Keratinocyte (primary cell): ENCODE measurements around the gene UMODL1. TPM values are rescaled to one million over a fixed set of nuclear protein-coding genes. Genes with fewer than 3 reads are reported as not detected.

ENCODE experiments used
- DNase-seq: peaks from one replicate; pipeline ENCODE4 v3.0.0-alpha.2; 2011; ENCODE audit warnings: low read depth, missing footprints, low spot score
- FAIRE-seq: peaks from 2 replicates; lab custom pipeline; 2011; peaks lifted over from hg19 to GRCh38; lab: Jason Lieb, UNC
- H2AFZ ChIP-seq: 2 replicates; pipeline ENCODE4 v1.6.0; 2012; ENCODE audit warnings: low read length, control low read depth, inconsistent platforms; ENCODE audit not compliant: control insufficient read depth
- H3K27ac ChIP-seq: 2 replicates; pipeline ENCODE4 v1.5.1; 2011; ENCODE audit warnings: low read length; ENCODE audit not compliant: control insufficient read depth, insufficient read depth
- H3K27me3 ChIP-seq: 3 replicates; pipeline ENCODE4 v1.6.0; 2011; ENCODE audit warnings: low read length; ENCODE audit not compliant: control insufficient read depth, insufficient read depth; ENCODE audit errors: extremely low read depth
- H3K36me3 ChIP-seq, 2 experiments: 2 replicates in 1 of 2; 3 replicates in 1 of 2; pipeline ENCODE4 v1.5.1; 2011; ENCODE audit warnings: low read length in 2 of 2, mild to moderate bottlenecking in 1 of 2; ENCODE audit not compliant: control insufficient read depth in 2 of 2, insufficient read depth in 2 of 2; ENCODE audit errors: extremely low read depth in 1 of 2
- H3K4me1 ChIP-seq: 3 replicates; pipeline ENCODE4 v1.5.1; 2011; ENCODE audit warnings: low read length; ENCODE audit not compliant: control insufficient read depth, insufficient read depth; ENCODE audit errors: extremely low read depth
- H3K4me2 ChIP-seq: 3 replicates; pipeline ENCODE4 v1.6.0; 2011; ENCODE audit warnings: low read depth, low read length; ENCODE audit not compliant: control insufficient read depth, insufficient read depth; ENCODE audit errors: extremely low read depth
- H3K4me3 ChIP-seq, 3 experiments: fragments of 200-600 bp in 1 of 3; sonication (generic) in 1 of 3; 2 replicates in 2 of 3; 3 replicates in 1 of 3; pipeline ENCODE4 v1.5.1; 2011 to 2016; ENCODE audit warnings: low read length in 3 of 3, mild to moderate bottlenecking in 3 of 3, control low read depth in 2 of 3, inconsistent platforms in 1 of 3, low read depth in 1 of 3, mixed read lengths in 1 of 3, mixed run types in 1 of 3, moderate library complexity in 1 of 3; ENCODE audit not compliant: control insufficient read depth in 2 of 3, insufficient read depth in 2 of 3; ENCODE audit errors: extremely low read depth in 1 of 3
- H3K79me2 ChIP-seq: 2 replicates; pipeline ENCODE4 v1.6.0; 2012; ENCODE audit warnings: low read length; ENCODE audit not compliant: control insufficient read depth, insufficient read depth
- H3K9ac ChIP-seq: 3 replicates; pipeline ENCODE4 v1.6.0; 2011; ENCODE audit warnings: low read length; ENCODE audit not compliant: control insufficient read depth, insufficient read depth; ENCODE audit errors: extremely low read depth
- H3K9me1 ChIP-seq: 3 replicates; pipeline ENCODE4 v1.6.0; 2011; ENCODE audit warnings: low read length; ENCODE audit not compliant: control insufficient read depth, insufficient read depth; ENCODE audit errors: extremely low read depth
- H3K9me3 ChIP-seq: 2 replicates; pipeline ENCODE4 v1.5.1; 2012; ENCODE audit warnings: low read depth, low read length; ENCODE audit not compliant: control insufficient read depth
- H4K20me1 ChIP-seq: 3 replicates; pipeline ENCODE4 v1.6.0; 2011; ENCODE audit warnings: low read length; ENCODE audit not compliant: control insufficient read depth, insufficient read depth; ENCODE audit errors: extremely low read depth
- CTCF ChIP-seq, 3 experiments: IDR thresholded peaks in 1 of 3; conservative IDR thresholded peaks in 1 of 3; optimal IDR thresholded peaks in 1 of 3; 2 replicates in 2 of 3; 3 replicates in 1 of 3; pipeline versions ENCODE3 to v1.5.1; 2011; ENCODE audit warnings: low read length in 3 of 3, mild to moderate bottlenecking in 3 of 3, moderate library complexity in 2 of 3, control low read depth in 1 of 3, inconsistent platforms in 1 of 3; ENCODE audit not compliant: insufficient read depth in 2 of 3; ENCODE audit errors: extremely low read depth in 1 of 3
- EZH2 ChIP-seq: IDR thresholded peaks from one replicate; pipeline ENCODE4 v1.6.1; 2012; ENCODE audit warnings: inconsistent platforms, mild to moderate bottlenecking, low read length, moderate library complexity
- dilution Hi-C: fragments of 300-500 bp; cut with MboI; formaldehyde crosslinking; loops from one replicate; pipeline ENCODE4 v1.7.0; 2020; ENCODE audit warnings: low sequenced_read_pairs; ENCODE audit not compliant: extremely low pct_ligation_motif_present
- polyA plus RNA-seq, 5 experiments: library from polyadenylated mRNA; depleted of rRNA in 3 of 5; stranded (reverse) in 3 of 5; stranded (forward) in 1 of 5; unstranded in 1 of 5; fragments of >200 nt; gene quantifications; 1 replicate in 1 of 5; 2 replicates in 3 of 5; 3 replicates in 1 of 5; pipeline versions ENCODE4 v1.2.1 to v1.2.3, GENCODE V29; 2011 to 2012; ENCODE audit warnings: missing spikeins in 2 of 5, low read depth in 1 of 5, low replicate concordance in 1 of 5

Gene UMODL1
- polyA plus RNA-seq, 1 donor (not counting 4 experiments of a cell fraction or from before 2014, with no cell fraction given), result 0.03 TPM

- Histone ChIP-seq H2AFZ (no peak overlapping the region), H3K4me3 (no peak overlapping the region), H3K4me1 (peaks cover 38% of the 10 kb centered on the region), H3K79me2 (no peaks in the 10 kb centered on the region), H3K36me3 (no peaks in the 10 kb centered on the region), H3K9ac (no peak overlapping the region), H3K27me3 (no peaks in the 10 kb centered on the region), H3K27ac (no peak overlapping the region), H3K4me2 (no peak overlapping the region), H3K9me3 (no peaks in the 10 kb centered on the region), H3K9me1 (peaks cover 2% of the 10 kb centered on the region), H4K20me1 (no peaks in the 10 kb centered on the region)
- DNase-seq, result no peak
- dilution Hi-C loops, result no loop called here
- TF ChIP-seq CTCF (optimal IDR thresholded peaks at IDR 0.05 in 1 of 3, IDR thresholded peaks at IDR 0.05 in 1 of 3, conservative IDR thresholded peaks at IDR 0.05 in 1 of 3; ENCODE audit: extremely low read depth in 1 of 3, insufficient read depth in 2 of 3, low read length in 3 of 3), result no peak
- no peak for TF ChIP-seq EZH2
- no peak for FAIRE-seq
Measured at GRCh38 chr21:42058631-42059111, 12.4 kb upstream of the UMODL1 start.

- H3K4me2 ChIP-seq, result no peak overlapping the region
- H3K9ac ChIP-seq, result no peak overlapping the region
- no peaks in the 10 kb centered on the region for H4K20me1 ChIP-seq
- H3K79me2 ChIP-seq, result no peaks in the 10 kb centered on the region
- peaks cover 43% of the 10 kb centered on the region for H3K4me1 ChIP-seq
- DNase-seq (no peak), FAIRE-seq (no peak)
- no peaks in the 10 kb centered on the region for H3K27me3 ChIP-seq
- no peaks in the 10 kb centered on the region for H3K9me3 ChIP-seq
- dilution Hi-C loops, result no loop called here
- H3K9me1 ChIP-seq, result peaks cover 3% of the 10 kb centered on the region
- H2AFZ ChIP-seq, result no peak overlapping the region
- no peaks in the 10 kb centered on the region for H3K36me3 ChIP-seq
- no peak overlapping the region for H3K4me3 ChIP-seq
- no peak overlapping the region for H3K27ac ChIP-seq
- TF ChIP-seq CTCF (optimal IDR thresholded peaks at IDR 0.05 in 1 of 3, IDR thresholded peaks at IDR 0.05 in 1 of 3, conservative IDR thresholded peaks at IDR 0.05 in 1 of 3; ENCODE audit: extremely low read depth in 1 of 3, insufficient read depth in 2 of 3, low read length in 3 of 3), result no peak
- no peak for TF ChIP-seq EZH2
Measured at GRCh38 chr21:42059141-42059540, 12.0 kb upstream of the UMODL1 start.
